HG03558 (cell line): Measurements from ENCODE around the gene SEC62.

Experiments used
- ATAC-seq: cut with Tn5 transposase; IDR thresholded peaks from one replicate; pipeline ENCODE4 v1.9.1; 2021; ENCODE audit warnings: moderate number of reproducible peaks; ENCODE audit not compliant: unreplicated experiment; ENCODE audit errors: extremely low read depth

Gene SEC62

GRCh38 chr3:169966428-169966950 is at the start of gene SEC62:
SEC62 (plus strand) TSS chr3:169966807; CDS start chr3:169966823, 16 bp downstream.
- peak; percentile 69 for ATAC-seq

DNA sequence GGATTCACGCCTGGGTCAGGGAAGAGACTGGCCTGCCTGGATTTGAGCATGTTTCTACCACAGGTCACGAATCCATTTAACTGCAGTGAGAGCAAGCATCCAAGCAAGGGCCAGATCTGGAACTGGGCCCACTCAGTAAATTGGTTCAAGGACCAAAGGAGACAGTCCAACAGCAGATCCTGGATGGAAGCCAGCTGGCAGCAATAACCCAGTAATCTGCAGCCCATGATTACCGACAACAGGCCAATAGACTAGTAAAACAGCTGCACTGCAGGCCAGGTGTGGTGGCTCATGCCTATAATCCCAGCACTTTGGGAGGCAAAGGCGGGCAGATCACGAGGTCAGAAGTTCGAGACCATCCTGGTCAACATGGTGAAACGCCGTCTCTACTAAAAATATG is 43.4 kb upstream of the SEC62 start:
- ATAC-seq = no peak

GRCh38 chr3:169923831-169924230 is 42.8 kb upstream of the SEC62 start:
- no peak for ATAC-seq

- ATAC-seq = no peak
These were observed 36.6 kb upstream of the SEC62 start for GRCh38 chr3:169929830-169930519.

DNA sequence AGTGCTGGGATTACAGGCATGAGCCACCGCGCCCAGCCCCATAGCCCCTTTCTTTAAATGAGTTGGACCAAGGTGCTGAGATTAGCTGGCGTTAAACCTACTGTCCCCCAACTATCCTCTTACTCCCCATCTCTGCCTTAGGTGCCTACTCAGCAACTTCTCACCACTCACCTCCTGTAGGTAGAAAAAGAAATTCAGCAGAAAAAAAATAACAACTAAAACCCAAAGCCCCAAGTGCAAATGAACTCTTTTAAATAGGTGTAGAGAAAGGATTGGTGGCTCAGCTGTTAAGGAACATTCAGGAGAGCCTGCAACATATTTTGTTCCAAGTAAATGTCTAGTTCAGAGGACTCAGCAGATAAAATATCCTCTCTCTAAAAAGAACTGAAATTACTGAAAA is 35.8 kb upstream of the SEC62 start:
- ATAC-seq = no peak

- ATAC-seq = peak; percentile 90
These were observed 34.7 kb upstream of the SEC62 start for GRCh38 chr3:169931747-169932520.

- ATAC-seq = no peak
These were observed 27.3 kb upstream of the SEC62 start for GRCh38 chr3:169939320-169939719.

DNA sequence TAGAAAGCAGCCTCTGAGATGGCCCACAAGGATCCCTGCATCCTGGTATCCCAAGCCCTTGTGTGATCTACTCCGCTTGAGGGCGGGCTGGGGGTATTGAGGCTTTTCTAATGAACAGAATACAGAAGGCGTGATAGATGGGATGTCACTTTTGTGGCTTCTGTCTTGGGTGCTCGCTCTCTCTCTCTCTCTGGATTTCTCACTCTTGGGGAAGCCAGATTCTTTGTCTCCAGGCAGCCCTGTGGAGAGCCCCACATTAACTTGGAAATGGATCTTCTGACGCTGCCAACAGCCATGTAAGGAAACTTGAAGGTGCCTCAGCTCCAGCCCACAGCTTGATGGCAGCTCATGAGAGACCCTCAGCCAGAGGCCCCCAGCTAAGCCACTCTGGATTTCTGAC is 26.9 kb upstream of the SEC62 start:
- no peak for ATAC-seq

- ATAC-seq = peak; percentile 51
These were observed 26.0 kb upstream of the SEC62 start for GRCh38 chr3:169940470-169941181.

- ATAC-seq = peak; percentile 80
These were observed 21.3 kb upstream of the SEC62 start for GRCh38 chr3:169945313-169945712.

- ATAC-seq = no peak
These were observed 20.3 kb upstream of the SEC62 start for GRCh38 chr3:169946336-169946735.

GRCh38 chr3:169948559-169949448 is 17.8 kb upstream of the SEC62 start:
- ATAC-seq = no peak

DNA sequence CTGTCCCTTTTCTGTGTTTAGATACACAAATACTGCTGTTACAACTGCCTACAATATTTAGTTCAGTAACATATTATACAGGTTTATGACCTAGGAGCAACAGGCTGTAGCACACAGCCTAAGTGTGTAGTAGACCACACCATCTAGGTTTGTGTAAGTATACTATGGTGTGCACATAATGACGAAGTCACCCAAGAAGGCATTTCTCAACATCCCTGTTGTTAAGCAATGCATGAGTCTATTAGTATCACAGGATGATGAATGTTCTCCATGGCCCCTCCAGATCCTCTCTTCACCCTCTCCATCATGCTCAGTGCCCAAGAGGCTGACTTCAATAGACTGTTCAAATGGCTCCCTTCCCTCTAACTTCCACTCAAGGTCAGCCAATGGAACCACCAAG is 14.6 kb upstream of the SEC62 start:
- no peak for ATAC-seq

DNA sequence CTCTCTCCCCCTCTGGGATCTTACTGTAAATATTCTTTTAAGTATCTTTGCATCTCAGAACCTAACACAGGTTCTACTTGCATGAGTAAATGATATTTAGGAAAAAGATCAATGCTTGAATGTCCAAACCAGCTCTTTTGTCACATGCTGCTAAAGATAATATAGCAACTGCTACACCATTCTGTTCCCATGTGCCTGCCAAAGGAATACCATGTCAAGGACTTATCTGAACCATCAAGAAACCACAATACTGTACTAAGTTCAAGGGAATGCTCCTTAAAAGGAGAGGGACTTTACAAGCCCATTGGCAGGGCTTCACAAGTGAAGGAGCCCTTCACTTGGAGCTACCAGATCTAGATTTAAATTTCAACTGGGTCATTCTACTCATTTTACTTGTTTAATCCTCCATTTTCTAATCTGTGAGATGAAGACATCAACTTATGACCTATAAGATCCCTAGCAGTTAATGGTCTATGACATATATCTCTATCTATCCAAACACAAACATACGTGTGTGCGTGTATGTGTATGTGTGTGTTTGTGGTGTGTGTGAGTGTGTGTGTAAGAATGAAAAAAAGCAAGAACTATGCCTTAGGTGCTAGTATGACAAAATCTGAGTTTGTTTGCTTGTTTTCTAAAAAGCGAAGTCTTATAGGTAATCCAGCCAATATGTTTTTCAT is 13.0 kb upstream of the SEC62 start:
- peak; percentile 10 for ATAC-seq

DNA sequence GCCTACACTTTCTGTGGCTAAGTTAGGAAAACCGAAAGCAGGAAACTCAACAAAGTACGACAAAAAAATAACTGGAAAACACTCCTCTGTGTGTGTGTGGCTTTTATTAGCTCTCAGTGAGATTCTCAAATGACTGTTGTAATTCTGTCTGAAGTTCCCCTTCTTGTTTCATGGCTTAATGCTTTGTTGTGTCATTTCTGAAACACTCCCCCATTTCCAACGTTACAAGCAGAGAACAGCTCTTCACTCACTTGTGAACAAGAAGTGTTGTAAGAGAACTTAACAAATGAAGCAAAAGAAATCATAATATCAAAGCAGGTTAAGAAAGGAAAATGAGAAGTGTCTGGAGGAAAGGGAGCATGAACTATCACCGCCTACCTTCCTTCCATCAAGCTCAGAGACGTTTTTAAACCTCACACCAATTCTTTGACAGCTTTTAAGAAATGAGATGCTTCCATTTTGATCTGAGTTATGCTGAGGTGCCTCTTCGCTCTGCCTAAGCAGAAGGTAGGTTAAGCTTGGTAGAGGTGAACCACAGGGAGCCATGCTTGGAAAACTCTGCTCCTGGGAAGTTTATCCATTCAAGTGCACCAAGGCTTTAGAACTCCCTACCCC is 12.4 kb upstream of the SEC62 start:
- ATAC-seq = peak; percentile 83

GRCh38 chr3:169955406-169955805 is 11.2 kb upstream of the SEC62 start:
- ATAC-seq = no peak

GRCh38 chr3:169964176-169964575 is 2.4 kb upstream of the SEC62 start:
- ATAC-seq = no peak

DNA sequence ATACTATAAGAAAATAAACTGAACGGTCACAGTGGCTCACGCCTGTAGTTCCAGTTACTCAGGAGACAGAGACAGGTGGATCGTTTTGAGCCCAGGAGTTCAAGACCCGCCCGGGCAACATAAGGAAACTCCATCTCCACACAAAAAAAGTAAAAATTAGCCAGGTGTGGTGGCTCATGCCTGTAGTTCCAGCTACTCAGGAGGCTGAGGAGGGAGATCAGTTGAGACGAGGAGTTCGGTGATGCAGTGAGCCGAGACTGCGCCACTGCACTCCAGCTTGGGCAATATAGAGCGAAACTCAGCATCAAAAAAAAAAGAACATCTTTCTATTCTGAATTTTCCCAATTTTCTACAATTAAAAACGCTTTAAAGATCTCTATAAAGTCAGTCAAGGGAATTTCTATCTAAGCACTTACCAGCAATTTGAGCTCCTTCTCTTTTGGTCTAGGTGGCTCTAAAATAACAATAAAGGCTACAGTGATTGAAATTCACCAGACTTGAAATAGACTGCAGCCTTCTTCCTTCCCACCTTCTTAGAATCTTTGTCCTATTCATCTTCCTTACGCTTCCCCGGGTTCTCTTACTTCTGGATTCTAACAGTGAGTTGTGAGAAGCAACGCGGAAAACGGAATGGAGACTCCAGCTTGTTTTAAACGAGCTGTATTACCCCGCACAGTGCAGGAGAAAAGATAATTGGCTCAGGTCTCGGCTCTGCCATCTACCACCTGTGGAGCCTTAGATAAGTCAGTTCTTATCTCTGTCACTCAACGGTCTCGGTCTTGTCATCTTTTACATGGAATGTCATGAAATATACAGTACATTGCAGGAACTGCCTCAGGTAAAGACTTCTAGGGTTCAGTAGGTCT is 812 bp upstream of the SEC62 start:
- ATAC-seq = peak; percentile 3
